ENCODE measurements around the gene BATF. TPM values are rescaled to one million over a fixed set of nuclear protein-coding genes. Genes with fewer than 3 reads are reported as not detected.

BATF gene
- total and polyA plus RNA-seq, 4 donors: 2.1 to 8.0 (median 2.9) TPM

DNA sequence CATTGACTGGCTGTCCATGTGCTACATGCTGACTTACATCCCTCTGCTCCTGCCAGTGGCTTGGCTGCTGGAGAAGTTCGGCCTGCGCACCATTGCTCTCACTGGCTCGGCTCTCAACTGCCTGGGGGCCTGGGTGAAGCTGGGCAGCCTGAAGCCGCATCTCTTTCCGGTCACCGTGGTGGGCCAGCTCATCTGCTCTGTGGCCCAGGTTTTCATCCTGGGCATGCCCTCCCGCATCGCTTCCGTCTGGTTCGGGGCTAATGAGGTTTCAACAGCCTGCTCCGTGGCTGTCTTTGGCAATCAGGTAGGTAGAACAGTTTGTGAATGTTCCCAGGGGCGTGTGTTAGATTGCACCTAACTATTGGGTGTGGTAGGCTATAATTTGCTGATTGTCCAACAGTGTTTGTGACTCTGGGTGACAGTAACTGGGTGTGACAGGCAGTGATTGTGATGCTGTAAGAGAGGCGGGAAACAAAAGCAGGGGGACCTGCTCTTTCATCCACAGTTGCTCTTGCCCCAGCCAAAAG, 57.1 kb downstream of the BATF start:
- DNase-seq (no peak), ATAC-seq (ENCODE audit: low FRiP score) (no peak)
- Histone ChIP-seq H3K36me3 (ENCODE audit: control insufficient read depth in 1 of 2, insufficient read depth in 2 of 2, low read length in 1 of 2) (no peaks in the 10 kb centered on the region), H3K27me3 (ENCODE audit: control insufficient read depth in 1 of 2, insufficient read depth in 2 of 2, low read length in 1 of 2) (no peaks in the 10 kb centered on the region), H3K27ac (ENCODE audit: low read depth in 1 of 2, low read length in 2 of 2) (no peak overlapping the region), H3K9me3 (ENCODE audit: control insufficient read depth, low read length) (no peaks in the 10 kb centered on the region), H3K4me1 (ENCODE audit: control insufficient read depth in 1 of 2, insufficient read depth in 2 of 2, low read length in 2 of 2) (peaks cover 0 to 2% of the 10 kb centered on the region in 2 donors), H3K4me3 (ENCODE audit: low read length in 2 of 2) (no peak overlapping the region)
- WGBS, 2 donors: 87 to 88% methylated on average over 13 of the region's 13 CpGs
- intact Hi-C loops (cut with DNase I): loop anchor here in 1 of 2 donors (2.0 kb wide), 1 partner anchor 73 kb away; no protein-coding TSS in a partner anchor

DNA sequence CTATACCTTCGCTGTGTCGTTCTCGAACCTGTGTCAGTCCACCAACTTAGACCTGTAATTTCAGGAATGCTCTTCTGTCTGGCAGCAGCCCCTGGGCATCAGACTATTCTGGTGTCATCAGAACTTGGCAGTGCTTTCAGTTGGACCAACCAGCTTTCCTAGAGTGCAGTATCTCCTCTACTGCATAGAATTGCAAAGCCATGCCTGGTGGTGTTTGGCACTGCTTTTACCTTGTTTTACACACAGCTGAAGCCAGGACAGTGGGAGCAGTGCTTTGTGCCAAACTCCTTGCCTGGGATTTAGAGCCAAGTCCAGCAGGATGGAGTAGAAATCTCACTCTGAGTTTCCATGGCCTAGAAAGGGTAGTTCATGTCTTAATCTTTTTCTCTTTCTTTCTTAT, 57.6 kb downstream of the BATF start:
- no peak overlapping the region for H3K4me3 ChIP-seq (ENCODE audit: low read length in 2 of 2)
- 65 to 69% methylated on average over 3 of the region's 3 CpGs for WGBS, 2 donors
- no peaks in the 10 kb centered on the region for H3K9me3 ChIP-seq (ENCODE audit: control insufficient read depth, low read length)
- no peaks in the 10 kb centered on the region for H3K27me3 ChIP-seq (ENCODE audit: control insufficient read depth in 1 of 2, insufficient read depth in 2 of 2, low read length in 1 of 2)
- peaks cover 0 to 2% of the 10 kb centered on the region in 2 donors for H3K4me1 ChIP-seq (ENCODE audit: control insufficient read depth in 1 of 2, insufficient read depth in 2 of 2, low read length in 2 of 2)
- intact Hi-C loops (cut with DNase I): loop anchor here in 1 of 2 donors (2.0 kb wide), 1 partner anchor 73 kb away; no protein-coding TSS in a partner anchor
- ATAC-seq (ENCODE audit: low FRiP score): no peak
- no peak for DNase-seq
- H3K27ac ChIP-seq (ENCODE audit: low read depth in 1 of 2, low read length in 2 of 2): no peak overlapping the region
- no peaks in the 10 kb centered on the region for H3K36me3 ChIP-seq (ENCODE audit: control insufficient read depth in 1 of 2, insufficient read depth in 2 of 2, low read length in 1 of 2)

DNA sequence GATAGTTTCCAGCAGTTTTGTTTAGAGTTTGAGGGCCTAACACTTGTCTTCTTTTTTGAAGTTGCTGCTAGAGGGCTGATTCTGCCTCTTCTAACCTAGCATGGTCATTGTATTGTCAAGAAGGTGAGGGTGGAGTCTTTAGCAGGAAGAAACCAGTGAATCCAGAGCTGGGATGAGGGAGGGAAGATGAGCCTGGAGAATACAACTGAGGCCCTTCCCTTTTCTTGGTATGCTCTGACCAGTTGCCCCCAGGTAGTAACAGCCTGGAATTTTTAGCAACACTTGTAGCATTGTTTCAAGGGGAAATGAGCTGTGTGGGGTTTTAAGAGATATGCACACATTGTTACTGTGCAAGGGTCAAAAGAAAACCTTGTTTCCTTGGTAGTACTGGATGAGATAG, 65.1 kb downstream of the BATF start:
- H3K27ac ChIP-seq (ENCODE audit: low read depth in 1 of 2, low read length in 2 of 2): no peak overlapping the region
- intact Hi-C loops (cut with DNase I): no loop called here
- H3K36me3 ChIP-seq (ENCODE audit: control insufficient read depth in 1 of 2, insufficient read depth in 2 of 2, low read length in 1 of 2): no peaks in the 10 kb centered on the region
- H3K4me1 ChIP-seq (ENCODE audit: control insufficient read depth in 1 of 2, insufficient read depth in 2 of 2, low read length in 2 of 2): no peaks in the 10 kb centered on the region
- no peaks in the 10 kb centered on the region for H3K27me3 ChIP-seq (ENCODE audit: control insufficient read depth in 1 of 2, insufficient read depth in 2 of 2, low read length in 1 of 2)
- no peak for ATAC-seq (ENCODE audit: low FRiP score)
- DNase-seq: no peak
- H3K9me3 ChIP-seq (ENCODE audit: control insufficient read depth, low read length): no peaks in the 10 kb centered on the region
- H3K4me3 ChIP-seq (ENCODE audit: low read length in 2 of 2): no peak overlapping the region

DNA sequence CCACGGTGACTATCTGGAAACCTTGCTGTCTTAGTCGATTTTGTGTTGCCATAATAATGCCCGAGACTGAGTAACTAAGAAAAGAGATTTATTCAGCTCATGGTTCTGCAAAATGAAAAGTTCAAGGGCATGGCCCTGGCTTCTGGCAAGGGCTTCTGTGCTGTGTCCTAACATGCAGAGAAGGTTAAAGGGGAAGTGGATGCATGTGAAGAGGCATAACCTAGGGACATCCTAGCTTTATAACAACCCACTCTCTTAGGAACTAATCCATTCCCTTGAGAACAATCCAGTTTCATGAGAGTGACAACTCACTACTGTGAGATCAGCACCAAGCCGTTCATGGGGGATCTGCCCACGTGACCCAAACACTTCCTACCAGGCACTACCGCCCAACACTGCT, 67.7 kb downstream of the BATF start:
- no peak overlapping the region for H3K27ac ChIP-seq (ENCODE audit: low read depth in 1 of 2, low read length in 2 of 2)
- intact Hi-C loops (cut with DNase I): no loop called here
- no peaks in the 10 kb centered on the region for H3K27me3 ChIP-seq (ENCODE audit: control insufficient read depth in 1 of 2, insufficient read depth in 2 of 2, low read length in 1 of 2)
- DNase-seq (no peak), ATAC-seq (ENCODE audit: low FRiP score) (no peak)
- H3K4me1 ChIP-seq (ENCODE audit: control insufficient read depth in 1 of 2, insufficient read depth in 2 of 2, low read length in 2 of 2): no peaks in the 10 kb centered on the region
- no peaks in the 10 kb centered on the region for H3K36me3 ChIP-seq (ENCODE audit: control insufficient read depth in 1 of 2, insufficient read depth in 2 of 2, low read length in 1 of 2)
- no peaks in the 10 kb centered on the region for H3K9me3 ChIP-seq (ENCODE audit: control insufficient read depth, low read length)
- 89 to 90% methylated on average over 6 of the region's 6 CpGs for WGBS, 2 donors
- H3K4me3 ChIP-seq (ENCODE audit: low read length in 2 of 2): no peak overlapping the region

DNA sequence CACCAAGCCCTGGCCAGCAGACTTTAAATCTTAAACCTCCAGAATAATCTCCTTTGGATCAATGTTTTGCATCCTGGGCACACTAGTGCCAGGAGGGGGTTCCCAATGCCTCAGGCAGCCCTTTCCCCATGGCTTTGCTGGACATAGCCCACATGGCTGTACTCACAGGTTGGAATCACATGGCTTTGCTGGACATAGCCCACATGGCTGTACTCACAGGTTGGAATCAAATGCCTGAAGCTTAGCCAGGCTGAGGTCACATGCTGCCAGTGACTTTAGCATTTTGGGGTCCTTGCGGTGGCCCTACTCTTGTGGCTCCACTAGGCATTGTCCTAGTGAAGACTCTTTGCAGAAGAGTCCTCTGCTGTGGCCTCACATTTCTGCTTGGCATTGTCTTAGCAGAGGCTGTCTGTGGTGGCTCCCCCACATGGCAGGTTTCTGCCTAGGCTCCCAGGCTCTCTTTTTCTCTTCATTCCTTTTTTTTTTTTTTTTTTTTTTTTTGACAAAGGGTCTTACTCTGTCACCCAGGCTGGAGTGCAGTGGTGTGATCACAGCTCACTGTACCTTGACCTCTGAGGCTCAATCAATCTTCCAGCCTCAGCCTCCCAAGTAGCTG, 69.2 kb downstream of the BATF start:
- 94 to 98% methylated on average over 1 of the region's 1 CpG for WGBS, 2 donors
- ATAC-seq (ENCODE audit: low FRiP score): no peak

DNA sequence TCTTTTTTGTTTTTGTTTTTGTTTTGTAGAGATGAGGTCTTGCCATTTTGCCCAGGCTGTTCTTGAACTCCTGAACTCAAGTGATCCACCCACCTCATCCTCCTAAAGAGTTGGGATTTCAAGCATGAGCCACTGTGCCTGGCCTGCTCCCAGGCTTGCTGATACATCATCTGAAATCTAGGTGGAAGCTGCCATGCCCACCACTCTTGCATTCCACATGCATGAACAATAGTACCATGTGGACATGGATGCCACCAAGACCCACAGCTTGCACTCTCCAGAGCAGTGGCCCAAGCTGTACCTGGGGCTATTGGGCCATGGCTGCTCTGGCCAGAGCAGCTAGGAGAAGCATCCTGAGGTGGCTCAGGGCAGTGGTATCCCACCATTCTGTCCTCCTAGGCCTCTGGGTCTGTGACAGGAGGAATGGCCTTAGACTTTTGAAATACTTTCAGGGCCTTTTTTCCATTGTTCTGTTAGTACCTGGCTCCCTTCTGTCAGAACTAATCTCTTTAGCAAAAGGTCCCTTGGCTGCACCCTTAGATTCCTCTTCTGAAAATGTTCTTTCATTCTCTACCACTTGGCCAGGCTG, 69.8 kb downstream of the BATF start:
- peaks cover 0 to 2% of the 10 kb centered on the region in 2 donors for H3K27me3 ChIP-seq (ENCODE audit: control insufficient read depth in 1 of 2, insufficient read depth in 2 of 2, low read length in 1 of 2)
- no peaks in the 10 kb centered on the region for H3K4me1 ChIP-seq (ENCODE audit: control insufficient read depth in 1 of 2, insufficient read depth in 2 of 2, low read length in 2 of 2)
- ATAC-seq (ENCODE audit: low FRiP score) (no peak), DNase-seq (no peak)
- intact Hi-C loops (cut with DNase I): no loop called here
- no peaks in the 10 kb centered on the region for H3K9me3 ChIP-seq (ENCODE audit: control insufficient read depth, low read length)
- H3K36me3 ChIP-seq (ENCODE audit: control insufficient read depth in 1 of 2, insufficient read depth in 2 of 2, low read length in 1 of 2): no peaks in the 10 kb centered on the region
- no peak overlapping the region for H3K4me3 ChIP-seq (ENCODE audit: low read length in 2 of 2)
- H3K27ac ChIP-seq (ENCODE audit: low read depth in 1 of 2, low read length in 2 of 2): no peak overlapping the region

More for the DNA sequence above, 69.2 kb downstream of the BATF start:
- Histone ChIP-seq H3K27ac (ENCODE audit: low read depth in 1 of 2, low read length in 2 of 2) (no peak overlapping the region), H3K27me3 (ENCODE audit: control insufficient read depth in 1 of 2, insufficient read depth in 2 of 2, low read length in 1 of 2) (peaks cover 0 to 2% of the 10 kb centered on the region in 2 donors), H3K4me1 (ENCODE audit: control insufficient read depth in 1 of 2, insufficient read depth in 2 of 2, low read length in 2 of 2) (no peaks in the 10 kb centered on the region), H3K36me3 (ENCODE audit: control insufficient read depth in 1 of 2, insufficient read depth in 2 of 2, low read length in 1 of 2) (no peaks in the 10 kb centered on the region), H3K9me3 (ENCODE audit: control insufficient read depth, low read length) (no peaks in the 10 kb centered on the region), H3K4me3 (ENCODE audit: low read length in 2 of 2) (no peak overlapping the region)
- intact Hi-C loops (cut with DNase I): no loop called here
- no peak for DNase-seq

DNA sequence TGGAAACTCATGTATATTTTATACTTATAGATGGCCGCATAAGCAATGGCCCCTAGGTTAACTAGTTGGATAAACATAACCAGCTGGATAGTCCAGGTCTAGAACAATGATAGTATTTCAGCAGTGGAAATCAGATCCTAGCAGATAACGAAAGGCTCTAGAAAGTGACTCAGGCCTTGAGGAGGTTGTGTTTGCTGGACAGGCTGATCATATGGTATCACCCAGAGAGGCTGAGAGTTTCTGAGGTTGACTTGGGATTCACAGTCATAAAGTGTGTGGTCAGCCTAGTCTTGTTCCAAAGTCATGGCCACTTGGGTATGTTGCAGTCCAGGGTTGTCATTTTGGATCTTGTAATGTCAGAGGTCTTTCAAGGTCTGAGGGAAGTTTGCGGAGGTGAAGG, 73.0 kb downstream of the BATF start:
- DNase-seq (no peak), ATAC-seq (ENCODE audit: low FRiP score) (no peak)
- 94 to 97% methylated on average over 3 of the region's 3 CpGs for WGBS, 2 donors
- no peak overlapping the region for H3K4me3 ChIP-seq (ENCODE audit: low read length in 2 of 2)
- H3K9me3 ChIP-seq (ENCODE audit: control insufficient read depth, low read length): no peaks in the 10 kb centered on the region
- H3K27ac ChIP-seq (ENCODE audit: low read depth in 1 of 2, low read length in 2 of 2): no peak overlapping the region
- no peaks in the 10 kb centered on the region for H3K36me3 ChIP-seq (ENCODE audit: control insufficient read depth in 1 of 2, insufficient read depth in 2 of 2, low read length in 1 of 2)
- H3K27me3 ChIP-seq (ENCODE audit: control insufficient read depth in 1 of 2, insufficient read depth in 2 of 2, low read length in 1 of 2): peaks cover 0 to 2% of the 10 kb centered on the region in 2 donors
- no peaks in the 10 kb centered on the region for H3K4me1 ChIP-seq (ENCODE audit: control insufficient read depth in 1 of 2, insufficient read depth in 2 of 2, low read length in 2 of 2)
- intact Hi-C loops (cut with DNase I): no loop called here
